ENCODE measurements around the gene SLC15A3.

SLC15A3 gene

DNA sequence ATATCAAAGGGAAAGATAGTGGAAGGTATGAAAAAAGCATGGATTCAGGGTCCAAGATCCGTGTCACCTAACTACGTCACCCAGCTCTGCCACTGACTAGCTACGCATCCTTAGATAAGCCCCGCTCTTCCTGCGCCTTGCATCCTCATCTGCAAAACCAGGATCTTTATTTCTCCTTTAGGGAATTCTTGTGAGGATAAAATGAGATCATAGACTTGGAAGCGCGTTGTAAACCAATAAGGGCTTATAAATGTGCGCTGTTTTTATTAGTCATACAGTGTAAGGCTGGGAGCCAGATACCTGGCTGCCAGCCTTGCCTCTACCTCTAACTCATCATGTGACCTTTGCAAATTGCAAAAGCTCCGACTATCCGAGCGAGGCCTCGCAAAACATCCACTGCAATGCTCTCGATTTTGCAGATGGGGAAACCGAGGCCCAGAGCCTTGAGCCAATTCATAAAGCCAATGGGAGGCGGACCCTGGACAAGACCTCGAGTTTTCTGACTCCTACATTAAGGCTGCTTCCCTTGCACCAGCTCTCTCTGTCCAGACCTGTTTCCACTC lies 46.3 kb downstream of the SLC15A3 start:
- DNase-seq (ENCODE audit: low read depth), result peak; percentile 87
- TF ChIP-seq, protein P1, sequence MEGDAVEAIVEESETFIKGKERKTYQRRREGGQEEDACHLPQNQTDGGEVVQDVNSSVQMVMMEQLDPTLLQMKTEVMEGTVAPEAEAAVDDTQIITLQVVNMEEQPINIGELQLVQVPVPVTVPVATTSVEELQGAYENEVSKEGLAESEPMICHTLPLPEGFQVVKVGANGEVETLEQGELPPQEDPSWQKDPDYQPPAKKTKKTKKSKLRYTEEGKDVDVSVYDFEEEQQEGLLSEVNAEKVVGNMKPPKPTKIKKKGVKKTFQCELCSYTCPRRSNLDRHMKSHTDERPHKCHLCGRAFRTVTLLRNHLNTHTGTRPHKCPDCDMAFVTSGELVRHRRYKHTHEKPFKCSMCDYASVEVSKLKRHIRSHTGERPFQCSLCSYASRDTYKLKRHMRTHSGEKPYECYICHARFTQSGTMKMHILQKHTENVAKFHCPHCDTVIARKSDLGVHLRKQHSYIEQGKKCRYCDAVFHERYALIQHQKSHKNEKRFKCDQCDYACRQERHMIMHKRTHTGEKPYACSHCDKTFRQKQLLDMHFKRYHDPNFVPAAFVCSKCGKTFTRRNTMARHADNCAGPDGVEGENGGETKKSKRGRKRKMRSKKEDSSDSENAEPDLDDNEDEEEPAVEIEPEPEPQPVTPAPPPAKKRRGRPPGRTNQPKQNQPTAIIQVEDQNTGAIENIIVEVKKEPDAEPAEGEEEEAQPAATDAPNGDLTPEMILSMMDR (IDR thresholded peaks at IDR 0.05; ENCODE audit: insufficient read depth, low read depth, low read length, missing control alignments), result no peak
- H3K4me3 ChIP-seq (ENCODE audit: low read length), result peak overlapping the region; percentile 96

DNA sequence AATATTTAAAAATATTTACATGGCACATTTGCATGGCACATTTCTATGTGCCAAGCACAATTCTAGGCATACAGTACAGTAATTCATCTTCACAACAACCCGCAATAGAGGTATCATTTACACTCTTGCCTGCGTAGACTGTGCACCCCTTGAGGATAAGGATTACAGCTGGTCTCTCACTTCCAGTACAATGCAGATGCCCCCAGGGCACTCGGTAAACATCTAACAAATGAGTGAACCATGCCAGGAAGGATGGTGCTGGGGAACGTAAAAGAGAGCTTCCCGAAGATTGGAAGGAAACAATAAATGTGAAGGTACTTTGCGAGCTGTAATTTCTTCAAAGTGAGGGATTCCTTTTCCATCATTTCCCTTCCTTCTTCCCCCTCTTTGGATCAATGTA lies 46.9 kb downstream of the SLC15A3 start:
- TF ChIP-seq, protein P1 (IDR thresholded peaks at IDR 0.05; ENCODE audit: insufficient read depth, low read depth, low read length, missing control alignments), result no peak
- peak; percentile 36 for DNase-seq (ENCODE audit: low read depth)

DNA sequence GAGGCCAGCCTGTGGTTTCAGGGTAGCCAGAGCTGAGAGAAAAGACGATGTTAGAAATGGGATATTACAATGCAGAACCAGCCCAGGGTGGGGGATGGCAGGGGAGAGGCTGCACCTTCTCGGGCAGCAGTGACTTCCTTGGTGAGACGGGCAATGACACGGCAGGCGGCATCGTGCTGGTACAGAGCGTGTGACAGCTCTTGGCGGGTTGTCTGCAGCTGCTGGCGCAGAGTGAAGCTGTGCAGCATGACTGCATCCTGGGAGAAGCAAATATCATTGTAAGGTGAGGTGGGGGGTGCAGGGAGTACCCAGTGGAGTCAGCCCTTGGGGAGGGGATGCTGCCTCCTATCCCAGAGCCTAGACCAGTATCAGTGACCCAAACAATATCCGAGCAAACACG lies 49.4 kb downstream of the SLC15A3 start:
- no peak overlapping the region for H3K4me3 ChIP-seq (ENCODE audit: low read length)
- DNase-seq (ENCODE audit: low read depth), result no peak
- TF ChIP-seq, protein P1 (IDR thresholded peaks at IDR 0.05; ENCODE audit: insufficient read depth, low read depth, low read length, missing control alignments), result no peak

More for the DNA sequence above, 46.9 kb downstream of the SLC15A3 start:
- H3K4me3 ChIP-seq (ENCODE audit: low read length), result peak overlapping the region; percentile 96

DNA sequence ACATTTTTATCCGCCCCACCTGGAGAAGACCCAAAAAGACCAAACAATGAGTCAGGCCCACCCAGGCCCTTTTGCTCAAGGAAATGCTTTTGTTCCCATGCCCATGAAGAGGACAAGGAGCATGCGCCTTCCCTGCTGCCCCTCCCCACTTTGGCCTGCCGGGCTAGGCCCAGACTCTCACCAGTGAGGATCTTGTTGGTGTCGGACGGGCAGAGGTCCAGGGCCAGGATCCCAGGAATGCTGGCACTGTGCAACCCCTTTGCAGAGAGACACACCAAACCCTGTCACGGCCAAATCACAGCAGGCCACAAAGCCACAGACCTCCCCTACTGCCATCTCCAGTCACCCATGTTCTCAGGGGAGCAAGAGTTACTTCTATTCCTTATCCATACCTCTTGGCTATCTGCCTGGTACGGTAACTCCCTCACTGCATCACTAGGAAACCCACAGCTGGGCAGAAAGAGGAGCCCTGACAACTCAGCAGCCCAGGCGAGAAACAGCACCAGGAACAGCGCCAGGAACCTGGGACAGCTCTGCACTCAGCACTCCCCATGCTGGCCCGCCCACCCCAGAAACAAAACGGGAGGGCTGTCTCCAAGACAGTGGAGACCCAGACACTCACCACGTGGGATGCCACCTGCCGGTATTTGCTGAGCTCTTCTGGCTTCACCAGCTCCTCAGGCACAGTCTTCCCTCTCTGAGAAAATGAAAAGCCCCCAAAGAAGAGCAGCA lies 51.1 kb downstream of the SLC15A3 start:
- H3K4me3 ChIP-seq (ENCODE audit: low read length), result no peak overlapping the region
- TF ChIP-seq, protein P1 (IDR thresholded peaks at IDR 0.05; ENCODE audit: insufficient read depth, low read depth, low read length, missing control alignments), result no peak
- no peak for DNase-seq (ENCODE audit: low read depth)

DNA sequence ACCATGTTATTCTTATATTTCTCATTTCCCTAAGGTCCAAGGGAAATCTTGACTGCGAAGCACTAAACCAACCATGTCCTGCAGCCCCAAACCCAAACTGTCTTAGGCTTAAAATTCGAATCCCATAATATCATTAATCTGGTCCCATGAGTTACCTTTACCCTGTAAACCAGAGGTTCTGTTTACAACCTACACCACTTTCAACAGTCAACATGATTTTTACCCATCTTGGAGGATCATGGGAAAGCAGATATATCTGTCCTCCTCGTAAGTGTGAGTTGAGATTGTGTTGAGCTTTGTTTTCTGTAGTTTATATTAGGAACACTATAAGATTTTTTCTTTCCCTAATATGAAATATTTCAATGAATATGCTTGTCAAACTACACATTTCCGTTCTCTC lies 52.0 kb downstream of the SLC15A3 start:
- TF ChIP-seq, protein P1 (IDR thresholded peaks at IDR 0.05; ENCODE audit: insufficient read depth, low read depth, low read length, missing control alignments), result no peak
- DNase-seq (ENCODE audit: low read depth), result no peak
- H3K4me3 ChIP-seq (ENCODE audit: low read length), result no peak overlapping the region

DNA sequence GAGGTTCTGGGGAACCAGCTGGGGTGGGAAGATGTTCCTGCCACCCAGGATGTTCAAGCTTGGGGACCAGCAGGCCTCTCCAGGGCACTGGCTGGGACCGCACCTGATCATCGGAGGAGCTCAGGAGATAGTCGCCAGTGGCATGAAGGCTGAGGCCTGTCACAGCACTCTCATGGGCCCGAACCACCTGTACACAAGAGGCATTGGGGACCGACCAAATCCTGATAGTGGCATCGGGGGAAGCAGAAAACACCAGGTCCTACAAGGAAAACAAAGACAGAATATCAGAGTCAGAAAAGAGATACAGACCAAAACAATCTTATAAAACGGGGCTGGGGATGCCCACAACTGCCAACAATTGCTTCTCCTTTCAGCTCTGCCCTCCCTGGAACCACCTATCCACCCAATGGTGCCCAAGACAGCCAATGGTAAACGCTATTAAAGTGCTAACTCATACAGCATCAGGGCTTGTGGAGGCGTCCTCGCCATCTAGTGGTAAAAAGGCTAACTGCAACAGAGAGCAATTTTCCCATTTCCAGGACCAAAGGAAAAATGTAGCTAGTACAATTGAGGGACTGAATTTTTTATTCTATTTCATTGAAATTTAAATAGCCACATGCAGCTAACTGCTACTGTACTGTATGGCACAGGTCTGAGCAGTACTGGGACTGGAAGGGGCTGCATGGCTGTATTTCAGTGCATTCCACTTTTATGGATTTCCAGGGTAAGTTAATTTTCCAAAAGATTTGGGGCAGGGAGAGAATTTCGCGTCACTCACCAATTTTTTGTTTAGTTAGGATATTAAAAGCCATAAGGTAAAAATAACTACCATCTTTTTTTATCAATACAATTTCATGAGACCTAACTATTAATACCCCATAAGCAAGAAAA lies 52.7 kb downstream of the SLC15A3 start:
- TF ChIP-seq, protein P1 (IDR thresholded peaks at IDR 0.05; ENCODE audit: insufficient read depth, low read depth, low read length, missing control alignments), result peak; percentile 96
- peak; percentile 70 for DNase-seq (ENCODE audit: low read depth)

More for the DNA sequence above, 52.7 kb downstream of the SLC15A3 start:
- no peak overlapping the region for H3K4me3 ChIP-seq (ENCODE audit: low read length)

All from epithelial cell of esophagus (primary cell).